Esophagus muscularis mucosa (tissue), 4 donors: ENCODE measurements around the gene DNLZ. TPM values are rescaled to one million over a fixed set of nuclear protein-coding genes. Genes with fewer than 3 reads are reported as not detected.

Experiments
- DNase-seq: peaks from one replicate; pipeline ENCODE4 v3.0.0-alpha.2; 2017; ENCODE audit errors: extremely low spot score
- H3K27ac ChIP-seq, 4 donors: fragments of 200-600 bp; sonication (generic); replicated peaks in 1 of 4; 1 replicate in 3 of 4; 2 replicates in 1 of 4; pipeline ENCODE4 v1.5.1; 2016 to 2019; ENCODE audit warnings: mild to moderate bottlenecking in 1 of 4
- H3K27me3 ChIP-seq, 4 donors: fragments of 200-600 bp; sonication (generic); one replicate each; pipeline versions ENCODE4 v1.5.1 to v1.6.0; 2016 to 2019
- H3K36me3 ChIP-seq, 4 donors: fragments of 200-600 bp; sonication (generic); one replicate each; pipeline ENCODE4 v1.5.1; 2016 to 2019
- H3K4me1 ChIP-seq, 4 donors: fragments of 200-600 bp; sonication (generic); one replicate each; pipeline ENCODE4 v1.5.1; 2016 to 2019
- H3K4me3 ChIP-seq, 4 donors: fragments of 200-600 bp; sonication (generic); 1 replicate in 2 of 4; 2 replicates in 2 of 4; pipeline ENCODE4 v1.5.1; 2016 to 2019; ENCODE audit warnings: mild to moderate bottlenecking in 4 of 4, moderate library complexity in 1 of 4
- H3K9me3 ChIP-seq, 4 donors: fragments of 200-600 bp; sonication (generic); 1 replicate in 3 of 4; 2 replicates in 1 of 4; pipeline ENCODE4 v1.5.1; 2016 to 2019
- CTCF ChIP-seq, 3 experiments: fragments of 200-600 bp in 2 of 3; fragments of 450-650 bp in 1 of 3; sonication (generic) in 2 of 3; IDR thresholded peaks; one replicate each; pipeline ENCODE4 v1.5.1; 2017 to 2019; ENCODE audit warnings: antibody characterized with exemption in 3 of 3, mild to moderate bottlenecking in 2 of 3, moderate library complexity in 1 of 3
- EP300 ChIP-seq: sonication (generic); formaldehyde crosslinking; IDR thresholded peaks from one replicate; pipeline ENCODE4 v1.6.1; 2017; ENCODE audit warnings: antibody characterized with exemption
- POLR2A ChIP-seq: fragments of 450-650 bp; IDR thresholded peaks from one replicate; pipeline ENCODE4 v1.6.1; 2017; ENCODE audit warnings: antibody characterized with exemption, moderate library complexity, mild to moderate bottlenecking, low read depth
- POLR2AphosphoS5 ChIP-seq, 2 donors: sonication (generic); formaldehyde crosslinking; IDR thresholded peaks; one replicate each; pipeline ENCODE4 v1.6.1; 2017; ENCODE audit warnings: antibody characterized with exemption in 2 of 2
- WGBS: methylation state at CpG from one replicate; pipeline ENCODE4 v1.1.5; 2018; 5-methylcytosine and 5-hydroxymethylcytosine counted together
- intact Hi-C: fragments of 100-400 bp; cut with DNase I; formaldehyde crosslinking; loops from one replicate; pipeline ENCODE4 v1.15.1; 2023
- total RNA-seq, 4 donors: library from RNA; depleted of rRNA; stranded (reverse); fragments of >200 nt; gene quantifications; one replicate each; pipeline versions ENCODE4 v1.1.0 to v1.2.1, GENCODE V29; 2016

The DNLZ gene
- total RNA-seq, 4 donors from 2014 or later, result 29.5 to 41.3 (median 35.8) TPM

- Histone ChIP-seq H3K4me1 (no peaks in the 10 kb centered on the region), H3K4me3 (no peak overlapping the region), H3K36me3 (no peaks in the 10 kb centered on the region), H3K9me3 (peaks cover 0 to 13% (median 8%) of the 10 kb centered on the region in 4 donors), H3K27ac (no peak overlapping the region), H3K27me3 (peaks cover 0 to 40% (median 6%) of the 10 kb centered on the region in 4 donors)
- TF ChIP-seq CTCF (IDR thresholded peaks at IDR 0.05), result peak; percentile 49 to 60 (median 56)
- TF ChIP-seq POLR2AphosphoS5 (IDR thresholded peaks at IDR 0.05), result no peak
- intact Hi-C loops, result no loop called here
- no peak for DNase-seq
- 92% methylated on average over 7 of the region's 12 CpGs for WGBS
Observed at GRCh38 chr9:136312436-136312835, 51.1 kb downstream of the DNLZ start.

- H3K9me3 ChIP-seq, result peaks cover 0 to 13% (median 8%) of the 10 kb centered on the region in 4 donors
- WGBS, result 67% methylated on average over 3 of the region's 10 CpGs
- no peak overlapping the region for H3K27ac ChIP-seq
- no peaks in the 10 kb centered on the region for H3K36me3 ChIP-seq
- H3K4me1 ChIP-seq, result no peaks in the 10 kb centered on the region
- TF ChIP-seq POLR2AphosphoS5 (IDR thresholded peaks at IDR 0.05) (no peak), POLR2A (no peak), EP300 (no peak), CTCF (IDR thresholded peaks at IDR 0.05) (no peak)
- intact Hi-C loops, result no loop called here
- DNase-seq, result no peak
- peaks cover 0 to 43% (median 6%) of the 10 kb centered on the region in 4 donors for H3K27me3 ChIP-seq
- H3K4me3 ChIP-seq, result no peak overlapping the region
Observed at GRCh38 chr9:136312009-136312375, 51.6 kb downstream of the DNLZ start.

GRCh38 chr9:136311051-136312008 is 52.2 kb downstream of the DNLZ start:
- no CpG with 5 or more reads among the region's 23 CpGs for WGBS
- H3K4me1 ChIP-seq, result no peaks in the 10 kb centered on the region
- H3K36me3 ChIP-seq, result no peaks in the 10 kb centered on the region
- peaks cover 0 to 48% (median 6%) of the 10 kb centered on the region in 4 donors for H3K27me3 ChIP-seq
- H3K4me3 ChIP-seq, result no peak overlapping the region
- no peak for DNase-seq
- intact Hi-C loops, result no loop called here
- no peak for TF ChIP-seq EP300
- no peak for TF ChIP-seq POLR2AphosphoS5 (IDR thresholded peaks at IDR 0.05)
- no peak for TF ChIP-seq CTCF (IDR thresholded peaks at IDR 0.05)
- no peak for TF ChIP-seq POLR2A
- no peak overlapping the region for H3K27ac ChIP-seq
- peaks cover 0 to 13% (median 8%) of the 10 kb centered on the region in 4 donors for H3K9me3 ChIP-seq

GRCh38 chr9:136310273-136311030 is 53.1 kb downstream of the DNLZ start:
- H3K27ac ChIP-seq, result no peak overlapping the region
- H3K36me3 ChIP-seq, result no peaks in the 10 kb centered on the region
- peaks cover 0 to 11% (median 8%) of the 10 kb centered on the region in 4 donors for H3K9me3 ChIP-seq
- TF ChIP-seq CTCF (IDR thresholded peaks at IDR 0.05) (no peak), POLR2A (no peak), POLR2AphosphoS5 (IDR thresholded peaks at IDR 0.05) (no peak)
- no peak overlapping the region for H3K4me3 ChIP-seq
- 68% methylated on average over 24 of the region's 28 CpGs for WGBS
- peaks cover 0 to 56% (median 6%) of the 10 kb centered on the region in 4 donors for H3K27me3 ChIP-seq
- intact Hi-C loops, result no loop called here
- DNase-seq, result no peak
- H3K4me1 ChIP-seq, result no peaks in the 10 kb centered on the region
